ENCODE data around the gene SGCA.

The SGCA gene

DNA sequence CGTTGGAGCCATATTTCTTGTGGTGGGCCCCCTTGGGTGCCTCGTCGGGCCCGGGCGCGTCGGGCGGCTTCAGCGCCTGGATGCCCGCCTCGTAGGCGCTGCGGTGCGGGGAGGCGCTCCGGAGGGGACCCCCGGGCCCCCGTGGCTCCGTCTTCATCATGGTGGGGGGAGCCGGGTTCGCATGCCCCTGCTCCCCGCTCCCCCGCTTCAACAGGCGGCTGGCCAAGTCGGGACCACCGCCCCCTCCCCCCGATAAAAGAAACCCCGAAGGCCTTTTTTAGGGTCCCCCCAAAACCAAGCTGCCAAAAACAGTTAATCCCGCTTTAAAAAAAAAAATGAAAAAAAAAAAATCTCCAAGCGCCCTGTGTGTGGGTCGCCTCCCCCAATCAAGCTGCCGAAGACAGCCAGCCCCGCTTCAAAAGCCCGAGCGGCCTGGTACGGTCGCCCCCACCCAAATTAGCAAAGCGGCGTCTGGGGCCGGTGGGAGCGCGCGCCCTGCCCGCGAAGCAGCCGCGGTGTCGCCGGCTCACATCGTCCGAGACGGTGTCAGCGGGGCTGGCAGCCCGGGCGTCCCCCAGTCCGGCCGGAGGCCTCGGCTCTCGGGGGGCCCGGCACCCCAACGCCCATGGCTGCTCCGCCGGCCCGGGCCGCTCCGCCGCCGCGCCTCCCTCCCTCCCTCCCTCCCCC, 15.3 kb upstream of the SGCA start, which contains the start of gene PPP1R9B (continued):
- TF ChIP-seq, protein P1, sequence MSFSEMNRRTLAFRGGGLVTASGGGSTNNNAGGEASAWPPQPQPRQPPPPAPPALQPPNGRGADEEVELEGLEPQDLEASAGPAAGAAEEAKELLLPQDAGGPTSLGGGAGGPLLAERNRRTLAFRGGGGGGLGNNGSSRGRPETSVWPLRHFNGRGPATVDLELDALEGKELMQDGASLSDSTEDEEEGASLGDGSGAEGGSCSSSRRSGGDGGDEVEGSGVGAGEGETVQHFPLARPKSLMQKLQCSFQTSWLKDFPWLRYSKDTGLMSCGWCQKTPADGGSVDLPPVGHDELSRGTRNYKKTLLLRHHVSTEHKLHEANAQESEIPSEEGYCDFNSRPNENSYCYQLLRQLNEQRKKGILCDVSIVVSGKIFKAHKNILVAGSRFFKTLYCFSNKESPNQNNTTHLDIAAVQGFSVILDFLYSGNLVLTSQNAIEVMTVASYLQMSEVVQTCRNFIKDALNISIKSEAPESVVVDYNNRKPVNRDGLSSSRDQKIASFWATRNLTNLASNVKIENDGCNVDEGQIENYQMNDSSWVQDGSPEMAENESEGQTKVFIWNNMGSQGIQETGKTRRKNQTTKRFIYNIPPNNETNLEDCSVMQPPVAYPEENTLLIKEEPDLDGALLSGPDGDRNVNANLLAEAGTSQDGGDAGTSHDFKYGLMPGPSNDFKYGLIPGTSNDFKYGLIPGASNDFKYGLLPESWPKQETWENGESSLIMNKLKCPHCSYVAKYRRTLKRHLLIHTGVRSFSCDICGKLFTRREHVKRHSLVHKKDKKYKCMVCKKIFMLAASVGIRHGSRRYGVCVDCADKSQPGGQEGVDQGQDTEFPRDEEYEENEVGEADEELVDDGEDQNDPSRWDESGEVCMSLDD (tag by site-specific recombination; IDR thresholded peaks at IDR 0.05): peak; percentile 83
- TF ChIP-seq ZNF629 (tag by site-specific recombination; IDR thresholded peaks at IDR 0.05) (no peak), ZBTB1 (tag by site-specific recombination; IDR thresholded peaks at IDR 0.05) (no peak)

DNA sequence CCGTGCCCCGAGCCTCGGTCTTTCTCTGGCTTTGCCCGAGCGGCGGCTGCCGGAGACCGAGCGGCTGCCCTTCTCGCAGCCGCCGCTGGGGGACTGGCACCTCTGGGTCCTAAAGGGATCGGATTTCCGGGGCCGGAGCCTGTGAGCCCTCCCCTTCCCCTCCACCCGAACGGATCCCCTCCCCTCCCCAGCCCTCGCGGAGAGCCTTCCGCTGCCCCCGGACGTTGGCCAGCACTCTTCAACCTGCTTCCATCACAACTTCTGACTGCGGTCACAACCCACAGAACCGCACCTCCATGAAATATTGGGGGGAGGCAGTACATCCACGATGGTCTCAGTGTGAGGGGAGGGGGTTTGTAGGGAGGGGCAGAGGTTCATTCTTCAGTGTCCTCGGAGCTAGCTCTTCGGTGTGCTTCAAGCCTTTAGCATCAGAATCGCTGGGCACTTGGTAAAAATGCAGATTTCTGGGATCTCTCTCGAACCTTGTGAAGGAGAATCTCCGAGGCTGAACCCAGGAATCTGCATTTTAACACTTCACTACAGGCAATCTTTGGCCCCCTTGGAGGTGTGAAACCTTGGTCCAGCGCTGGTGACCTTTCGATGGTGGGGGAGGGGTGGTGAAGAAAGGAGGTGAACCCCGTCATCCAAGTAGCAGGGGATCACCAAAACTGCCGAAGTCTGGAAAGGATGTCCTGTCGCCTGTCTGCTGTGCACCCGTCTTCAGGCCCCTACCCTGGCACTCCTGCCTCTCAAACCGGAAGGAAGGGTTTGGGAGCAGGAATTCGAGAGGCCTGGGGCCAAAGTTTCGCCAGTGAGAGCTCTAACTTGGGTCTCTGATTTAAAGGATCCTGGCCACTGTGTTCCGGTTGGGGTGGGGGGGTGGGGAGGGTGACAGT, 14.5 kb upstream of the SGCA start:
- H3K4me3 ChIP-seq (ENCODE audit: low read depth, low read length): peak overlapping the region; percentile 77
- peak overlapping the region; percentile 93 for H3K27ac ChIP-seq (ENCODE audit: extremely low read depth, low read depth, low read length)
- CTCF ChIA-PET: interaction anchor here (0.6 to 7.4 kb wide), 23 partner anchors 10 to 578 kb away, joined by 3 to 105 read pairs (median 4); partner anchors contain the start of gene PDK2
- TF ChIP-seq ZNF561 (tag by site-specific recombination; IDR thresholded peaks at IDR 0.05; ENCODE audit: borderline replicate concordance) (no peak; the same call in 1 of the 2 replicates), YY2 (tag by site-specific recombination; IDR thresholded peaks at IDR 0.05) (no peak), KLF7 (tag by site-specific recombination; IDR thresholded peaks at IDR 0.05; ENCODE audit: borderline replicate concordance) (no peak), ZNF677 (tag by site-specific recombination; IDR thresholded peaks at IDR 0.05) (no peak), ZNF510 (tag by site-specific recombination; IDR thresholded peaks at IDR 0.05; ENCODE audit: insufficient replicate concordance) (no peak), ZNF843 (tag by site-specific recombination; IDR thresholded peaks at IDR 0.05) (no peak), ZNF416 (tag by site-specific recombination; IDR thresholded peaks at IDR 0.05) (no peak), ZFHX2 (tag by site-specific recombination; conservative IDR thresholded peaks at IDR 0.05) (no peak; the same call in 1 of the 2 replicates), RBAK (tag by site-specific recombination; IDR thresholded peaks at IDR 0.05) (no peak), GFI1B (tag by site-specific recombination; IDR thresholded peaks at IDR 0.05) (peak; percentile 65; the same call in 1 of the 2 replicates), ZBTB21 (tag by site-specific recombination; IDR thresholded peaks at IDR 0.05) (peak; percentile 61), ZNF391 (tag by site-specific recombination; IDR thresholded peaks at IDR 0.05; ENCODE audit: borderline replicate concordance, low read depth) (no peak), ZNF350 (tag by site-specific recombination; IDR thresholded peaks at IDR 0.05) (no peak), ZNF274 (IDR thresholded peaks at IDR 0.05; ENCODE audit: low read length) (no peak), ZNF274 (tag by site-specific recombination; IDR thresholded peaks at IDR 0.05; ENCODE audit: borderline replicate concordance) (no peak), GLI2 (tag by site-specific recombination; IDR thresholded peaks at IDR 0.05; ENCODE audit: borderline replicate concordance, low read depth) (no peak), ZNF341 (tag by site-specific recombination; IDR thresholded peaks at IDR 0.05; ENCODE audit: low read depth) (peak; percentile 47; the same call in 1 of the 2 replicates), EGR2 (tag by site-specific recombination; IDR thresholded peaks at IDR 0.05; ENCODE audit: low read depth) (0 out of 2 replicates have a peak, but pooled peaks have one; percentile 5), ZBTB48 (tag by site-specific recombination; IDR thresholded peaks at IDR 0.05) (peak; percentile 26; the same call in 1 of the 2 replicates), HOXA7 (CRISPR knock-in tag; IDR thresholded peaks at IDR 0.05; ENCODE audit: borderline replicate concordance) (no peak), ZNF311 (tag by site-specific recombination; IDR thresholded peaks at IDR 0.05; ENCODE audit: borderline replicate concordance) (no peak), ZNF571 (tag by site-specific recombination; IDR thresholded peaks at IDR 0.05) (no peak), ZNF585B (tag by site-specific recombination; IDR thresholded peaks at IDR 0.05) (no peak), ZNF600 (tag by site-specific recombination; IDR thresholded peaks at IDR 0.05) (peak; percentile 93), ZNF501 (tag by site-specific recombination; IDR thresholded peaks at IDR 0.05) (peak; percentile 72; the same call in 1 of the 2 replicates), ZNF121 (tag by site-specific recombination; IDR thresholded peaks at IDR 0.05) (no peak)
- TF ChIP-seq, protein P2, sequence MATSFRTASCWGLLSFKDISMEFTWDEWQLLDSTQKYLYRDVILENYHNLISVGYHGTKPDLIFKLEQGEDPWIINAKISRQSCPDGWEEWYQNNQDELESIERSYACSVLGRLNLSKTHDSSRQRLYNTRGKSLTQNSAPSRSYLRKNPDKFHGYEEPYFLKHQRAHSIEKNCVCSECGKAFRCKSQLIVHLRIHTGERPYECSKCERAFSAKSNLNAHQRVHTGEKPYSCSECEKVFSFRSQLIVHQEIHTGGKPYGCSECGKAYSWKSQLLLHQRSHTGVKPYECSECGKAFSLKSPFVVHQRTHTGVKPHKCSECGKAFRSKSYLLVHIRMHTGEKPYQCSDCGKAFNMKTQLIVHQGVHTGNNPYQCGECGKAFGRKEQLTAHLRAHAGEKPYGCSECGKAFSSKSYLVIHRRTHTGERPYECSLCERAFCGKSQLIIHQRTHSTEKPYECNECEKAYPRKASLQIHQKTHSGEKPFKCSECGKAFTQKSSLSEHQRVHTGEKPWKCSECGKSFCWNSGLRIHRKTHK (tag by site-specific recombination; IDR thresholded peaks at IDR 0.05): no peak
- TF ChIP-seq, protein P3, sequence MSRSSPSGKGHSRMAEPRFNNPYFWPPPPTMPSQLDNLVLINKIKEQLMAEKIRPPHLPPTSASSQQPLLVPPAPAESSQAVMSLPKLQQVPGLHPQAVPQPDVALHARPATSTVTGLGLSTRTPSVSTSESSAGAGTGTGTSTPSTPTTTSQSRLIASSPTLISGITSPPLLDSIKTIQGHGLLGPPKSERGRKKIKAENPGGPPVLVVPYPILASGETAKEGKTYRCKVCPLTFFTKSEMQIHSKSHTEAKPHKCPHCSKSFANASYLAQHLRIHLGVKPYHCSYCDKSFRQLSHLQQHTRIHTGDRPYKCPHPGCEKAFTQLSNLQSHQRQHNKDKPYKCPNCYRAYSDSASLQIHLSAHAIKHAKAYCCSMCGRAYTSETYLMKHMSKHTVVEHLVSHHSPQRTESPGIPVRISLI (tag by site-specific recombination; IDR thresholded peaks at IDR 0.05): no peak

More for the DNA sequence above, 14.5 kb upstream of the SGCA start:
- peaks cover 15% of the 10 kb centered on the region for H3K4me1 ChIP-seq (ENCODE audit: control insufficient read depth, insufficient read depth, low read length)
- POLR2A ChIA-PET: interaction anchor here (0.5 to 3.0 kb wide), 21 partner anchors 10 to 586 kb away, joined by 3 to 30 read pairs (median 3); partner anchors contain the start of genes FAM117A, ITGA3, PDK2 and SAMD14
- peaks cover 0 to 15% of the 10 kb centered on the region in 2 experiments; a peak in 1 of 3 replicates for H3K36me3 ChIP-seq (ENCODE audit: control insufficient read depth in 2 of 2, insufficient read depth in 1 of 2, low read length in 2 of 2)
- no peaks in the 10 kb centered on the region for H3K9me3 ChIP-seq (ENCODE audit: control insufficient read depth, insufficient read depth, low read depth, low read length)
